ENCODE measurements around the gene NPAS3. TPM values are rescaled to one million over a fixed set of nuclear protein-coding genes. Genes with fewer than 3 reads are reported as not detected.

NPAS3 gene
- total RNA-seq, 2 experiments from 2014 or later, result not detected

GRCh38 chr14:33282331-33283230, 343.9 kb downstream of the NPAS3 start:
- POLR2A ChIA-PET, result no interaction called here
- Histone ChIP-seq H3K79me2 (ENCODE audit: insufficient read depth, low read depth, low read length) (no peaks in the 10 kb centered on the region), H3K36me3 (ENCODE audit: insufficient read depth, low read length) (no peaks in the 10 kb centered on the region), H3K9me3 (ENCODE audit: low read length) (no peaks in the 10 kb centered on the region), H4K20me1 (ENCODE audit: insufficient read depth, low read length) (no peaks in the 10 kb centered on the region), H3K27ac (ENCODE audit: low read depth, low read length, poor library complexity, severe bottlenecking) (no peak overlapping the region), H2AFZ (ENCODE audit: low read length) (no peak overlapping the region), H3K4me2 (ENCODE audit: low read length) (no peak overlapping the region), H3K9me2 (ENCODE audit: insufficient read depth, low read length) (no peaks in the 10 kb centered on the region), H3K4me1 (ENCODE audit: insufficient read depth, low read length, poor library complexity, severe bottlenecking) (no peaks in the 10 kb centered on the region), H3K4me3 (ENCODE audit: low read depth, low read length, poor library complexity, severe bottlenecking) (no peak overlapping the region)
- no TSS peak for BruUV-seq (replicated peaks)
- CTCF ChIA-PET (ENCODE audit: unreplicated experiment), result no interaction called here
- intact Hi-C loops (cut with micrococcal nuclease; ENCODE audit: unreplicated experiment), result no loop called here
- no peak for TF ChIP-seq EZH2phosphoT487 (IDR thresholded peaks at IDR 0.05; ENCODE audit: borderline replicate concordance, low read depth, low read length)
- TF ChIP-seq, protein P1, sequence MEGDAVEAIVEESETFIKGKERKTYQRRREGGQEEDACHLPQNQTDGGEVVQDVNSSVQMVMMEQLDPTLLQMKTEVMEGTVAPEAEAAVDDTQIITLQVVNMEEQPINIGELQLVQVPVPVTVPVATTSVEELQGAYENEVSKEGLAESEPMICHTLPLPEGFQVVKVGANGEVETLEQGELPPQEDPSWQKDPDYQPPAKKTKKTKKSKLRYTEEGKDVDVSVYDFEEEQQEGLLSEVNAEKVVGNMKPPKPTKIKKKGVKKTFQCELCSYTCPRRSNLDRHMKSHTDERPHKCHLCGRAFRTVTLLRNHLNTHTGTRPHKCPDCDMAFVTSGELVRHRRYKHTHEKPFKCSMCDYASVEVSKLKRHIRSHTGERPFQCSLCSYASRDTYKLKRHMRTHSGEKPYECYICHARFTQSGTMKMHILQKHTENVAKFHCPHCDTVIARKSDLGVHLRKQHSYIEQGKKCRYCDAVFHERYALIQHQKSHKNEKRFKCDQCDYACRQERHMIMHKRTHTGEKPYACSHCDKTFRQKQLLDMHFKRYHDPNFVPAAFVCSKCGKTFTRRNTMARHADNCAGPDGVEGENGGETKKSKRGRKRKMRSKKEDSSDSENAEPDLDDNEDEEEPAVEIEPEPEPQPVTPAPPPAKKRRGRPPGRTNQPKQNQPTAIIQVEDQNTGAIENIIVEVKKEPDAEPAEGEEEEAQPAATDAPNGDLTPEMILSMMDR (conservative IDR thresholded peaks at IDR 0.05; ENCODE audit: low read length), result no peak
- no peak for DNase-seq (ENCODE audit: low spot score)

- H2AFZ ChIP-seq (ENCODE audit: low read length), result no peak overlapping the region
- H3K79me2 ChIP-seq (ENCODE audit: insufficient read depth, low read depth, low read length), result no peaks in the 10 kb centered on the region
- BruUV-seq (replicated peaks), result no TSS peak
- H3K4me2 ChIP-seq (ENCODE audit: low read length), result no peak overlapping the region
- no peaks in the 10 kb centered on the region for H3K4me1 ChIP-seq (ENCODE audit: insufficient read depth, low read length, poor library complexity, severe bottlenecking)
- TF ChIP-seq, protein P1 (conservative IDR thresholded peaks at IDR 0.05; ENCODE audit: low read length), result no peak
- no peak for TF ChIP-seq EZH2phosphoT487 (IDR thresholded peaks at IDR 0.05; ENCODE audit: borderline replicate concordance, low read depth, low read length)
- H3K4me3 ChIP-seq (ENCODE audit: low read depth, low read length, poor library complexity, severe bottlenecking), result no peak overlapping the region
- DNase-seq (ENCODE audit: low spot score), result no peak
- no peaks in the 10 kb centered on the region for H3K9me3 ChIP-seq (ENCODE audit: low read length)
- intact Hi-C loops (cut with micrococcal nuclease; ENCODE audit: unreplicated experiment), result no loop called here
- no peaks in the 10 kb centered on the region for H3K36me3 ChIP-seq (ENCODE audit: insufficient read depth, low read length)
- H3K9me2 ChIP-seq (ENCODE audit: insufficient read depth, low read length), result no peaks in the 10 kb centered on the region
- ChIA-PET CTCF (ENCODE audit: unreplicated experiment) (no interaction called here), POLR2A (no interaction called here)
- no peak overlapping the region for H3K27ac ChIP-seq (ENCODE audit: low read depth, low read length, poor library complexity, severe bottlenecking)
- no peaks in the 10 kb centered on the region for H4K20me1 ChIP-seq (ENCODE audit: insufficient read depth, low read length)
Observed at GRCh38 chr14:33285902-33286700, 347.4 kb downstream of the NPAS3 start.
